HG02588 (cell line): ENCODE results near the gene MID1.

ENCODE experiments used
- ATAC-seq: cut with Tn5 transposase; IDR thresholded peaks from one replicate; pipeline ENCODE4 v1.9.1; 2021; ENCODE audit warnings: mild to moderate bottlenecking, moderate library complexity; ENCODE audit not compliant: unreplicated experiment

MID1 gene

GRCh38 chrX:10395643-10396042 is 224.7 kb downstream of the MID1 start:
- ATAC-seq = no peak
